K562 (cell line): Measurements from ENCODE around the gene TMEM87A. TPM values are rescaled to one million over a fixed set of nuclear protein-coding genes. Genes with fewer than 3 reads are reported as not detected.

Experiments
- ATAC-seq: fragments of 200-7000 bp; cut with Tn5 transposase; 3 replicates; pipeline ENCODE4 v1.9.1; 2020; ENCODE audit warnings: moderate library complexity
- BruUV-seq: library from RNA; stranded (reverse); fragments of 400-500 nt; replicated peaks from 2 replicates; lab custom pipeline; 2021; lab: Mats Ljungman, UMichigan
- CTCF ChIA-PET: fragments of 300-600 bp; formaldehyde crosslinking; extraction: SDS; loops from one replicate; lab custom pipeline; 2021; ENCODE audit warnings: low intra/inter-chr PET ratio; lab: Yijun Ruan, JAX
- POLR2A ChIA-PET: fragments of 300-600, 350-650 bp; sonication (Branson Sonifier 250); formaldehyde crosslinking; extraction: SDS; loops from one replicate; lab custom pipeline; 2021; ENCODE audit warnings: antibody characterized with exemption, inconsistent platforms; lab: Yijun Ruan, JAX
- DNase-seq, 4 experiments: peaks; one replicate each; pipeline versions ENCODE4 v3.0.0 to v3.0.0-alpha.2; 2011 to 2018; ENCODE audit warnings: low spot score in 3 of 4, mixed read lengths in 3 of 4; ENCODE audit errors: extremely low read depth in 1 of 4
- FAIRE-seq: peaks from 2 replicates; lab custom pipeline; 2011; peaks lifted over from hg19 to GRCh38; lab: Jason Lieb, UNC
- H2AFZ ChIP-seq: 2 replicates; pipeline ENCODE4 v1.6.0; 2011; ENCODE audit warnings: low read depth, low read length, control low read depth, inconsistent platforms
- H3K27ac ChIP-seq: fragments of 200-600 bp; 3 replicates; pipeline ENCODE4 v1.8.0; 2011; ENCODE audit warnings: low read depth, mild to moderate bottlenecking, control low read depth, inconsistent platforms, low read length, moderate library complexity, mixed read lengths; ENCODE audit errors: extremely low read depth
- H3K27me3 ChIP-seq, 2 experiments: fragments of 300-600 bp in 1 of 2; 2 replicates in 1 of 2; 3 replicates in 1 of 2; pipeline versions ENCODE4 v1.6.0 to v1.8.0; 2011; ENCODE audit warnings: inconsistent platforms in 2 of 2, low read length in 2 of 2, mild to moderate bottlenecking in 1 of 2, mixed read lengths in 1 of 2, moderate library complexity in 1 of 2; ENCODE audit not compliant: control insufficient read depth in 2 of 2, insufficient read depth in 2 of 2
- H3K36me3 ChIP-seq: fragments of 300-600 bp; 3 replicates; pipeline ENCODE4 v1.8.0; 2011; ENCODE audit warnings: mild to moderate bottlenecking, low read length, inconsistent platforms; ENCODE audit not compliant: control insufficient read depth, insufficient read depth
- H3K4me1 ChIP-seq, 2 experiments: fragments of 200-600 bp in 1 of 2; replicated peaks in 1 of 2; 2 replicates in 1 of 2; 3 replicates in 1 of 2; pipeline versions ENCODE4 v1.5.1 to v1.8.0; 2011; ENCODE audit warnings: inconsistent platforms in 2 of 2, low read length in 2 of 2, mild to moderate bottlenecking in 1 of 2, mixed read lengths in 1 of 2, moderate library complexity in 1 of 2; ENCODE audit not compliant: control insufficient read depth in 2 of 2, insufficient read depth in 2 of 2
- H3K4me2 ChIP-seq: 2 replicates; pipeline ENCODE4 v1.6.1; 2011; ENCODE audit warnings: low read length, control low read depth, inconsistent platforms, mixed read lengths; ENCODE audit not compliant: insufficient read depth
- H3K4me3 ChIP-seq: fragments of 200-600 bp; sonication (generic), shearing (Covaris generic); 2 replicates; pipeline ENCODE4 v1.5.1; 2016; ENCODE audit warnings: control low read depth, inconsistent platforms
- H3K79me2 ChIP-seq: fragments of 200-600 bp; 3 replicates; pipeline ENCODE4 v1.8.0; 2011; ENCODE audit warnings: low read length, inconsistent platforms; ENCODE audit not compliant: control insufficient read depth, insufficient read depth
- H3K9ac ChIP-seq, 2 experiments: 2 replicates each; pipeline versions ENCODE4 v1.6.0 to v1.6.1; 2011; ENCODE audit warnings: low read depth in 2 of 2, low read length in 2 of 2, control low read depth in 1 of 2, inconsistent platforms in 1 of 2, mild to moderate bottlenecking in 1 of 2, mixed read lengths in 1 of 2; ENCODE audit not compliant: insufficient read depth in 1 of 2
- H3K9me1 ChIP-seq: one replicate; pipeline ENCODE4 v1.6.0; 2011; ENCODE audit warnings: inconsistent platforms, mild to moderate bottlenecking, low read length, moderate library complexity; ENCODE audit not compliant: control insufficient read depth, insufficient read depth
- H3K9me3 ChIP-seq: replicated peaks from 2 replicates; pipeline ENCODE4 v1.5.1; 2011; ENCODE audit warnings: low read depth, low read length, inconsistent platforms; ENCODE audit not compliant: control insufficient read depth, insufficient read depth
- H4K20me1 ChIP-seq: replicated peaks from 2 replicates; pipeline ENCODE4 v1.6.1; 2011; ENCODE audit warnings: low read length, inconsistent platforms, mixed read lengths; ENCODE audit not compliant: control insufficient read depth, insufficient read depth
- CCAR2 ChIP-seq: fragments of 200-400 bp; formaldehyde crosslinking; IDR thresholded peaks from 2 replicates; pipeline ENCODE4 v1.6.1; 2017; ENCODE audit warnings: mild to moderate bottlenecking, low read depth, low read length
- ESRRA ChIP-seq: fragments of 450-650 bp; IDR thresholded peaks from 2 replicates; pipeline ENCODE4 v1.6.1; 2014; ENCODE audit warnings: low read depth, mild to moderate bottlenecking, moderate library complexity, borderline replicate concordance
- ETV6 ChIP-seq, 3 experiments: fragments of 150-350 bp in 1 of 3; sonication (generic) in 1 of 3; formaldehyde crosslinking in 1 of 3; IDR thresholded peaks; 2 replicates each; pipeline versions ENCODE4 v1.6.1 to v1.8.0; 2014 to 2022; ENCODE audit warnings: borderline replicate concordance in 2 of 3, low read depth in 2 of 3, antibody characterized with exemption in 1 of 3, low read length in 1 of 3, mild to moderate bottlenecking in 1 of 3, missing genetic modification reagents in 1 of 3
- HMG20B ChIP-seq: fragments of 250-450 bp; sonication (Bioruptor Pico); IDR thresholded peaks from 2 replicates; pipeline ENCODE4 v1.5.0; 2021; ENCODE audit warnings: mild to moderate bottlenecking
- IRF2 ChIP-seq: sonication (generic); formaldehyde crosslinking; IDR thresholded peaks from 2 replicates; pipeline ENCODE4 v1.8.1; 2022; ENCODE audit warnings: mild to moderate bottlenecking, missing genetic modification reagents
- JUNB ChIP-seq: fragments of 450-650 bp; formaldehyde crosslinking; conservative IDR thresholded peaks from 2 replicates; pipeline ENCODE4 v1.4.0; 2020; ENCODE audit warnings: mild to moderate bottlenecking
- NFIC ChIP-seq: fragments of 450-650 bp; IDR thresholded peaks from 2 replicates; pipeline ENCODE4 v1.6.1; 2017; ENCODE audit warnings: mild to moderate bottlenecking, inconsistent platforms
- RBBP5 ChIP-seq: fragments of 200-600 bp; sonication (generic); IDR thresholded peaks from 2 replicates; pipeline ENCODE4 v1.6.1; 2012; ENCODE audit warnings: borderline replicate concordance, mild to moderate bottlenecking, low read length, control low read depth, inconsistent platforms; ENCODE audit not compliant: insufficient read depth, poor library complexity, severe bottlenecking
- SMARCB1 ChIP-seq: IDR thresholded peaks from 2 replicates; pipeline ENCODE4 v1.6.1; 2011; ENCODE audit warnings: improper control_type of control experiment, low read depth; ENCODE audit not compliant: insufficient read length
- SRF ChIP-seq, 2 experiments: fragments of 250-450, 450-650 bp in 1 of 2; sonication (Bioruptor Pico) in 1 of 2; sonication (generic) in 1 of 2; formaldehyde crosslinking; IDR thresholded peaks; 2 replicates each; pipeline versions ENCODE4 v1.5.0 to v1.5.1; 2020 to 2022; ENCODE audit warnings: mild to moderate bottlenecking in 1 of 2, missing genetic modification reagents in 1 of 2
- VEZF1 ChIP-seq: fragments of 200-800 bp; sonication (Bioruptor generic); IDR thresholded peaks from 2 replicates; pipeline ENCODE4 v1.6.1; 2017; ENCODE audit warnings: missing genetic modification characterization, missing compliant biosample characterization
- ZC3H4 ChIP-seq: sonication (generic); formaldehyde crosslinking; IDR thresholded peaks from 2 replicates; pipeline ENCODE4 v1.9.0; 2021; ENCODE audit warnings: missing genetic modification reagents, borderline replicate concordance
- ZNF253 ChIP-seq: fragments of 250-450 bp; sonication (Bioruptor Pico); conservative IDR thresholded peaks from 2 replicates; pipeline ENCODE4 v1.6.1; 2021; ENCODE audit warnings: mild to moderate bottlenecking
- WGBS: fragments of 100-300 bp; shearing (Covaris generic); methylation state at CpG from one replicate; pipeline ENCODE4 v1.1.6; 2016; ENCODE audit warnings: low coverage, mixed read lengths; ENCODE audit not compliant: insufficient coverage; ENCODE audit errors: missing lambda C conversion rate; 5-methylcytosine and 5-hydroxymethylcytosine counted together
- in situ Hi-C: fragments of 300-500 bp; cut with MboI; formaldehyde crosslinking; loops from 4 replicates; pipeline ENCODE4 v1.15.0; 2018; ENCODE audit warnings: inconsistent platforms, mixed read lengths
- intact Hi-C: fragments of 100-400 bp; cut with micrococcal nuclease; formaldehyde crosslinking; loops from 2 replicates; pipeline ENCODE4 v1.14.2; 2022
- polyA plus RNA-seq, 8 experiments: library from polyadenylated mRNA; depleted of rRNA in 4 of 8; stranded (reverse) in 5 of 8; unstranded in 3 of 8; fragments of >200 nt; fragmentation: Nextera tagmentation in 2 of 8; fragmentation: Illumina TruSeq in 1 of 8; extraction: Ambion mirVana in 2 of 8; extraction: Trizol in 1 of 8; gene quantifications; 2 replicates each; pipeline versions ENCODE4 v1.2.1 to v1.2.3, GENCODE V29; 2011 to 2014; ENCODE audit warnings: inconsistent platforms in 1 of 8, missing spikeins in 1 of 8
- total RNA-seq, 7 experiments: library from RNA; depleted of rRNA in 6 of 7; stranded (reverse); fragments of >200 nt in 6 of 7; fragmentation: Illumina TruSeq in 2 of 7; extraction: Trizol in 2 of 7; gene quantifications; 2 replicates each; pipeline versions ENCODE4 v1.2.1 to v1.2.3, GENCODE V29; 2011 to 2021; ENCODE audit warnings: low replicate concordance in 1 of 7

The TMEM87A gene
- total and polyA plus RNA-seq, 9 of the 15 experiments (the other 6 are each of a cell fraction or from before 2014, with no cell fraction given): 16.6 to 43.3 (median 29.6) TPM

GRCh38 chr15:42228036-42228435 is 45.2 kb downstream of the TMEM87A start:
- Histone ChIP-seq H3K4me3 (no peak overlapping the region), H4K20me1 (no peaks in the 10 kb centered on the region), H3K27me3 (no peaks in the 10 kb centered on the region), H2AFZ (no peak overlapping the region), H3K79me2 (no peaks in the 10 kb centered on the region), H3K9me3 (no peaks in the 10 kb centered on the region), H3K4me1 (no peaks in the 10 kb centered on the region), H3K27ac (no peak overlapping the region), H3K9me1 (no peaks in the 10 kb centered on the region), H3K4me2 (no peak overlapping the region)
- in situ Hi-C loops (no loop called here), intact Hi-C loops (no loop called here)
- POLR2A ChIA-PET: interaction anchor here (0.6 to 1.9 kb wide), 4 partner anchors 8 to 43 kb away, joined by 3 to 6 read pairs (median 5); partner anchors contain the start of gene VPS39
- CTCF ChIA-PET: no interaction called here
- 15% methylated on average over 1 of the region's 1 CpG for WGBS
- ATAC-seq: no peak
- FAIRE-seq: no peak
- TF ChIP-seq VEZF1 (CRISPR knock-in tag): no peak
- TF ChIP-seq IRF2: no peak
- no peak for TF ChIP-seq ESRRA
- TF ChIP-seq ETV6 (IDR thresholded peaks at IDR 0.05; ENCODE audit: borderline replicate concordance in 1 of 2, low read depth in 2 of 2, low read length in 1 of 2): no peak
- no peak for TF ChIP-seq ETV6 (CRISPR knock-in tag; IDR thresholded peaks at IDR 0.05; ENCODE audit: borderline replicate concordance)
- TF ChIP-seq JUNB (CRISPR knock-in tag): no peak
- TF ChIP-seq SMARCB1: no peak
- TF ChIP-seq ZNF253 (CRISPR knock-in tag): no peak
- TF ChIP-seq HMG20B: no peak
- TF ChIP-seq NFIC: no peak
- TF ChIP-seq RBBP5: no peak
- TF ChIP-seq CCAR2: no peak
- no peak for TF ChIP-seq SRF (CRISPR knock-in tag; IDR thresholded peaks at IDR 0.05)
- TF ChIP-seq ZC3H4 (CRISPR knock-in tag): no peak
- TF ChIP-seq, all 486 proteins: peak for 0
- Histone ChIP-seq H3K36me3 (peaks cover 79% of the 10 kb centered on the region), H3K9ac (no peak overlapping the region)
- BruUV-seq: no TSS peak
- DNase-seq: no peak
